ENCODE measurements around the gene CIRBP. TPM values are rescaled to one million over a fixed set of nuclear protein-coding genes. Genes with fewer than 3 reads are reported as not detected.
A peak's percentile ranks its signal among the peaks of the same experiment; 100 is the strongest.

Gene CIRBP
- total and polyA plus RNA-seq, 12 donors = 180 to 356 (median 280) TPM

DNA sequence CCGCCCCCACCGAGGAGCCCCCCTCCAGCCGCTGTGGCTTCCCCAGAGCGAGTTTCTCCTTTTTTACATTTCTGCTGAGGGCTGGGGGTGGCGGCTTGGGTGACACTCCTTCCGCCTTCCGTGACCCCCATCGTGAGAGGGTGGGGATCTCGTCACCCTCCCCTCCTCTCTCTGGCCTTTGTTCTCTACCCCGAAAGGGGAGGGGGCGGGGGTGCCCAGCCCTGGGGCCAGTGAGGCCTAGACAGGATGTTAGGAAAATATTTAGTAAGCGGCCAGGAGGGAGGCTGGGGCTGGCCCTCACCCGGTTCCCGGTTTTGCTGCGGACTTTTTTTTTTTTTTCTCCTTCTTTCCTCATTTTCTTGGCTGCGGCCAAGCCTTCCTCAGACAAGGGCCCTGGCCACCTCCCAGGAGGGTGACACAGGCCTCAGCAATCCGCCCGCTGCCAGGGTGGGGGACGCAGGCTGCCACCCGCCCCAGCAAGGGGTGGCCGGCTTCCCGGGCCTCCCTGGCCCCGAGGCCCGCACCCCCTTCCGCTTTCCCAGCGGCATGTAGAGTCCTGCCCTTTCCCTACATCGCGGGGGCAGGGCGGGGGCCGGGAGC is 16.8 kb upstream of the CIRBP start:
- Histone ChIP-seq H3K4me3 (peak overlapping the region; percentile 58 to 99 (median 94)), H3K36me3 (peaks cover 15 to 62% (median 37%) of the 10 kb centered on the region in 9 donors), H3K4me1 (peaks cover 39 to 75% (median 67%) of the 10 kb centered on the region in 9 donors), H3K9me3 (no peaks in the 10 kb centered on the region), H3K27ac (peak overlapping the region; percentile 95 to 100 (median 100)), H3K27me3 (no peaks in the 10 kb centered on the region)
- DNase-seq (peak; percentile 91), ATAC-seq (peak; percentile 16 to 60 (median 48))
- intact Hi-C loops (cut with DNase I) = no loop called here
- TF ChIP-seq CTCF (IDR thresholded peaks at IDR 0.05) = no peak
- WGBS, 2 donors = 1 to 3% methylated on average over 30 of the region's 30 CpGs

- DNase-seq = peak; percentile 91 to 94
- peak; percentile 16 to 73 (median 57) for ATAC-seq
- TF ChIP-seq CTCF (IDR thresholded peaks at IDR 0.05) = peak in 5 of 9 donors; percentile 16 to 37 (median 30)
- WGBS, 2 donors = 1 to 2% methylated on average over 20 to 26 of the region's 26 CpGs
- intact Hi-C loops (cut with DNase I) = no loop called here
- H3K36me3 ChIP-seq = peaks cover 15 to 68% (median 42%) of the 10 kb centered on the region in 9 donors
- peak overlapping the region; percentile 95 to 100 (median 100) for H3K27ac ChIP-seq
- no peaks in the 10 kb centered on the region for H3K27me3 ChIP-seq
- H3K4me3 ChIP-seq = peak overlapping the region; percentile 58 to 99 (median 94)
- no peaks in the 10 kb centered on the region for H3K9me3 ChIP-seq
- H3K4me1 ChIP-seq = peaks cover 35 to 75% (median 67%) of the 10 kb centered on the region in 9 donors
Observed at GRCh38 chr19:1252821-1253513, 16.2 kb upstream of the CIRBP start.

DNA sequence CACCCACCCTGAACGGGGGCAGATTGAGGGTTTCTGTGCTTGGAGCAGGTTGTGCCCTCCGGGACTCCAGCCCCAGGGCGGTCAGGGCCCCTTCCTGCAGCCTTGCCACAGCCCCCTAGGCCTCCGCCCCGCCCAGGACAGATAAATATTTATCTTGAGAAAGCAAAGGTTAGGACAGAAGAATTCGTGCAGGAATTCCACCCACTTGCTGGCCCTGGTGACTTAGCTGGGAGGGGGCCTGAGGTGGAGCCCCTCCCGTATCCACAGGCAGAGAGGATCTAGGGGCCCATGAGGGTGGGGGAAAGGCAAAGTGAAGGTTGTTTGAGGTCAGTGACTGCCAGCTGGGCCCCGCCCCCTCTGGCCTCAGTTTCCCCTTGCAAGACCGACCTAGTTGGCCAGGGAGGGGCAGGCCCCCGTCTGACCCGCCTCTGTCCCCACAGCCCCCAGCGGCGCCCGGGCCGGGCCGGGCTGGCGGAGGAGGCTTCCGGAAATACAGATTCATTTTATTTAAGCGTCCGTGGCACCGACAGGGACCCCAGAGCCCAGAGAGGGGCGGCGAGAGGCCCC is 15.5 kb upstream of the CIRBP start:
- peak overlapping the region; percentile 95 to 100 (median 100) for H3K27ac ChIP-seq
- H3K27me3 ChIP-seq = no peaks in the 10 kb centered on the region
- H3K4me1 ChIP-seq = peaks cover 36 to 78% (median 71%) of the 10 kb centered on the region in 9 donors
- peak overlapping the region; percentile 58 to 99 (median 94) for H3K4me3 ChIP-seq
- 42 to 47% methylated on average over 23 of the region's 23 CpGs for WGBS, 2 donors
- intact Hi-C loops (cut with DNase I) = no loop called here
- DNase-seq (no peak), ATAC-seq (no peak)
- no peaks in the 10 kb centered on the region for H3K9me3 ChIP-seq
- TF ChIP-seq CTCF (IDR thresholded peaks at IDR 0.05) = no peak
- H3K36me3 ChIP-seq = peaks cover 15 to 74% (median 49%) of the 10 kb centered on the region in 9 donors

DNA sequence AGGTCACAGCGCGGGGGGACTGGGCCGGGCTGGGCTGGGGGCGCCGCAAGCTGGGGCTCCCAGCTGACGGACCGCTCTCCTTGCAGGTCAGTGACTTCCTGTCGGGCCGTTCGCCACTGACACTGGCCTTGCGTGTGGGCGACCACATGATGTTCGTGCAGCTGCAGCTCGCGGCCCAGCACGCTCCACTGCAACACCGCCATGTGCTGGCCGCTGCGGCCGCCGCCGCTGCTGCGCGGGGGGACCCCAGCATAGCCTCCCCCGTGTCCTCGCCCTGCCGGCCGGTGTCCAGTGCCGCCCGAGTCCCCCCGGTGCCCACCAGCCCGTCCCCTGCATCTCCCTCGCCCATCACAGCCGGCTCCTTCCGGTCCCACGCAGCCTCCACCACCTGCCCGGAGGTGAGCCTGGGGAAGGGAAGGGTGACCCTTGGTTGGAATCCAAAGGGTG is 15.0 kb upstream of the CIRBP start:
- peaks cover 15 to 79% (median 50%) of the 10 kb centered on the region in 9 donors for H3K36me3 ChIP-seq

More for the DNA sequence above, 15.0 kb upstream of the CIRBP start:
- no peak for ATAC-seq
- TF ChIP-seq CTCF (IDR thresholded peaks at IDR 0.05) = no peak
- peaks cover 37 to 83% (median 76%) of the 10 kb centered on the region in 9 donors for H3K4me1 ChIP-seq
- 71 to 74% methylated on average over 37 of the region's 37 CpGs for WGBS, 2 donors
- peak overlapping the region; percentile 58 to 99 (median 94) for H3K4me3 ChIP-seq
- H3K27ac ChIP-seq = peak overlapping the region; percentile 95 to 100 (median 100)
- H3K9me3 ChIP-seq = no peaks in the 10 kb centered on the region
- H3K27me3 ChIP-seq = no peaks in the 10 kb centered on the region
- intact Hi-C loops (cut with DNase I) = no loop called here
- DNase-seq = no peak
